Neural progenitor cell (in vitro differentiated cells): ENCODE measurements around the gene NKD2.

ENCODE experiments used
- EZH2 ChIP-seq: fragments of 200-600 bp; sonication (generic); IDR thresholded peaks from 2 replicates; pipeline ENCODE4 v1.6.1; 2017; ENCODE audit warnings: antibody characterized with exemption, mild to moderate bottlenecking, moderate library complexity
- EZH2phosphoT487 ChIP-seq: fragments of 200-600 bp; sonication (generic); IDR thresholded peaks from 2 replicates; pipeline ENCODE4 v1.6.1; 2017; ENCODE audit warnings: antibody characterized with exemption
- TF ChIP-seq, protein P1 (sequence below): fragments of 200-600 bp; sonication (generic); IDR thresholded peaks from 2 replicates; pipeline ENCODE4 v1.5.1; 2017; ENCODE audit warnings: antibody characterized with exemption, mild to moderate bottlenecking

- TF ChIP-seq, protein P1, sequence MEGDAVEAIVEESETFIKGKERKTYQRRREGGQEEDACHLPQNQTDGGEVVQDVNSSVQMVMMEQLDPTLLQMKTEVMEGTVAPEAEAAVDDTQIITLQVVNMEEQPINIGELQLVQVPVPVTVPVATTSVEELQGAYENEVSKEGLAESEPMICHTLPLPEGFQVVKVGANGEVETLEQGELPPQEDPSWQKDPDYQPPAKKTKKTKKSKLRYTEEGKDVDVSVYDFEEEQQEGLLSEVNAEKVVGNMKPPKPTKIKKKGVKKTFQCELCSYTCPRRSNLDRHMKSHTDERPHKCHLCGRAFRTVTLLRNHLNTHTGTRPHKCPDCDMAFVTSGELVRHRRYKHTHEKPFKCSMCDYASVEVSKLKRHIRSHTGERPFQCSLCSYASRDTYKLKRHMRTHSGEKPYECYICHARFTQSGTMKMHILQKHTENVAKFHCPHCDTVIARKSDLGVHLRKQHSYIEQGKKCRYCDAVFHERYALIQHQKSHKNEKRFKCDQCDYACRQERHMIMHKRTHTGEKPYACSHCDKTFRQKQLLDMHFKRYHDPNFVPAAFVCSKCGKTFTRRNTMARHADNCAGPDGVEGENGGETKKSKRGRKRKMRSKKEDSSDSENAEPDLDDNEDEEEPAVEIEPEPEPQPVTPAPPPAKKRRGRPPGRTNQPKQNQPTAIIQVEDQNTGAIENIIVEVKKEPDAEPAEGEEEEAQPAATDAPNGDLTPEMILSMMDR, result no peak
- TF ChIP-seq EZH2 (no peak), EZH2phosphoT487 (no peak)
Observed at GRCh38 chr5:1045960-1046560, 37.5 kb downstream of the NKD2 start.
